Immature natural killer cell (primary cell): ENCODE results near the gene PFKL. TPM values are rescaled to one million over a fixed set of nuclear protein-coding genes. Genes with fewer than 3 reads are reported as not detected.
"Not testable (repeated sequence)": the region's sequence is repeated elsewhere in the genome, so short reads cannot be mapped to it uniquely, and the experiment has no call there.

Source experiments
- DNase-seq, 3 donors: peaks; one replicate each; pipeline ENCODE4 v3.0.0; 2022; ENCODE audit warnings: mixed read lengths in 1 of 3
- H3K27ac Mint-ChIP-seq, 6 donors: one replicate each; pipeline ENCODE4 v1.8.0; 2020; ENCODE audit warnings: mixed read lengths in 6 of 6, mild to moderate bottlenecking in 5 of 6, inconsistent platforms in 4 of 6, moderate library complexity in 3 of 6
- H3K27me3 Mint-ChIP-seq, 3 donors: one replicate each; pipeline ENCODE4 v1.8.0; 2020 to 2021; ENCODE audit warnings: low read depth in 3 of 3, mild to moderate bottlenecking in 3 of 3, mixed read lengths in 3 of 3, moderate library complexity in 3 of 3, inconsistent platforms in 1 of 3
- H3K36me3 Mint-ChIP-seq, 3 donors: one replicate each; pipeline ENCODE4 v1.8.0; 2020; ENCODE audit warnings: mixed read lengths in 3 of 3, inconsistent platforms in 2 of 3, mild to moderate bottlenecking in 2 of 3
- H3K4me1 Mint-ChIP-seq, 2 donors: one replicate each; pipeline ENCODE4 v1.8.0; 2020; ENCODE audit warnings: inconsistent platforms in 2 of 2, mild to moderate bottlenecking in 2 of 2, mixed read lengths in 2 of 2, moderate library complexity in 1 of 2
- H3K4me3 Mint-ChIP-seq, 5 donors: one replicate each; pipeline ENCODE4 v1.8.0; 2020; ENCODE audit warnings: mild to moderate bottlenecking in 5 of 5, mixed read lengths in 5 of 5, inconsistent platforms in 3 of 5, moderate library complexity in 3 of 5
- H3K9me3 Mint-ChIP-seq, 6 donors: one replicate each; pipeline ENCODE4 v1.8.0; 2020; ENCODE audit warnings: mild to moderate bottlenecking in 6 of 6, mixed read lengths in 6 of 6, inconsistent platforms in 4 of 6, moderate library complexity in 3 of 6
- polyA plus RNA-seq, 3 donors: library from polyadenylated mRNA; unstranded; fragments of 300-500 nt; fragmentation: Illumina TruSeq; gene quantifications; one replicate each; pipeline ENCODE4 v1.2.3, GENCODE V29; 2021

PFKL gene
- polyA plus RNA-seq, 3 donors from 2014 or later: 57.9 to 88.8 (median 84.6) TPM

DNA sequence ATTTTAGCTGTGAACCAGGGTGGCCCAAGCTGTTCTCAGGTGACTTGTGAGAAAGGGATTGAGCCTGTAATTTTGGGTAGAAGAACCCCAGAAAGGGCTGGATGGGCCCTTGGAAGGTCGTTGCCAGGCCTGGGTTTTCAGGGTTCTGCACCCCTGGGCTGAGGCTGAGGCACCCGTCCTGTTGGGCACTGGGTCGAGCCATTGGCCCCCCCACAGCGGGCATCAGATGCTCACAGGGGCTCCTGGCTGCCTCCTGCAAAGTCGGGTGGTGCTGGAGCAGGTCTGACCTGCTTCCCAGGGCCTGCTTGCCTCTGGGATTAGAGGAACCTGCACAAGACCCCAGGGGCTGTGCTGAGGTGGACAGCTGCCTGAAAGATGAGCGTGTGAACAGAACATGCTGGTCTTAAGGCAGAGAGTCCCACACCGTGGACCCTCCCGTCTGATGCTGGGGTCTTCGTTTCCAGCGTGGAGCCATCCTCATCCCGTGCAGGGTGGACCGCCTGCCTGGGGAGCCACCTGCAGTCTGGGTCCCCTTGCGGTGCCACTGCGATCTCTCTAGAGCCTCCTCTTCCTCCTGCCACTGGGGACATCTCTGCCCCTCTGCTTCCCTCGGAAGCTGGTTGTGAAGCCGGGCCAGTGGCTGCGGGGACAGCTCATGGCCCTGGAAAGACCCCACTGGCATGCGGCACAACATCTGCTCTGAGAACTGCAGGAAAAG lies 51.8 kb downstream of the PFKL start:
- H3K27me3 Mint-ChIP-seq: peaks cover 2 to 9% (median 8%) of the 10 kb centered on the region in 3 donors
- peaks cover 3 to 18% (median 14%) of the 10 kb centered on the region in 3 donors for H3K36me3 Mint-ChIP-seq
- H3K4me3 Mint-ChIP-seq: peak overlapping the region in 3 of 5 donors; percentile 23 to 91 (median 87)
- H3K9me3 Mint-ChIP-seq: no peaks in the 10 kb centered on the region
- peaks cover 48 to 49% of the 10 kb centered on the region in 2 donors for H3K4me1 Mint-ChIP-seq
- no peak overlapping the region for H3K27ac Mint-ChIP-seq
- DNase-seq: no peak

DNA sequence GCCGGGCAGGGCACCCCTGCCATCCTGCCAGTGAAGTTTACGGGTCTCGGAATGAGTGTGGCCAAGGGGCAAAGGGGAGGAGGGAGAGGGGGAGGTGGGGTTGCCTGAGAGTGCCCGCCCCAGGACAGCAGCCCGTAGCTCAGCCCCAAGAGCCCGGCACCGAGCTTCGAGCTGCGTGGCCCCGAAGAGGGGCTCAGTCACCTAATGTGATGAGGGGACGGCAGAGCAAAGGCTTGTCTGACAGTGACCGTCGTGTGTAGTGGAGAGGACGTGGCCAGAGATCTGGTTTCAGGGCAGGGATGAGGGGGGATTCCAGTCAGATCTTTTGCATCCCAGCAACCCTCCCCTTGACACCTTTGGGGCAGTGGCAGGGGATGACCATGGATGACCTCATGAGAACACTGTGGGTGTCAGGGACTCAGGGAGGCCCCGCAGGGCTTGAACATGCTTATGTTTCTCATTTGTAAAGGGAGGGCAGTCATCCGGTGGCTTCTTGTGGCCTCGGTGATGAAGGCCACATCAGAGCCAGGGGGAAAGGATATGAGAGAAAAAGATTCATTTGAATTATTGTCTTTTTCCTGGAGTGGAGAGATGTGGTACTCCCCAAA lies 52.5 kb downstream of the PFKL start:
- peaks cover 50 to 51% of the 10 kb centered on the region in 2 donors for H3K4me1 Mint-ChIP-seq
- H3K36me3 Mint-ChIP-seq: peaks cover 3 to 18% (median 17%) of the 10 kb centered on the region in 3 donors
- H3K27ac Mint-ChIP-seq: peak overlapping the region; percentile 40 to 75 (median 54)
- H3K9me3 Mint-ChIP-seq: no peaks in the 10 kb centered on the region
- peak overlapping the region; percentile 87 to 95 (median 91) for H3K4me3 Mint-ChIP-seq
- H3K27me3 Mint-ChIP-seq: peaks cover 2 to 9% (median 5%) of the 10 kb centered on the region in 3 donors
- peak; percentile 35 to 50 (median 43) for DNase-seq

DNA sequence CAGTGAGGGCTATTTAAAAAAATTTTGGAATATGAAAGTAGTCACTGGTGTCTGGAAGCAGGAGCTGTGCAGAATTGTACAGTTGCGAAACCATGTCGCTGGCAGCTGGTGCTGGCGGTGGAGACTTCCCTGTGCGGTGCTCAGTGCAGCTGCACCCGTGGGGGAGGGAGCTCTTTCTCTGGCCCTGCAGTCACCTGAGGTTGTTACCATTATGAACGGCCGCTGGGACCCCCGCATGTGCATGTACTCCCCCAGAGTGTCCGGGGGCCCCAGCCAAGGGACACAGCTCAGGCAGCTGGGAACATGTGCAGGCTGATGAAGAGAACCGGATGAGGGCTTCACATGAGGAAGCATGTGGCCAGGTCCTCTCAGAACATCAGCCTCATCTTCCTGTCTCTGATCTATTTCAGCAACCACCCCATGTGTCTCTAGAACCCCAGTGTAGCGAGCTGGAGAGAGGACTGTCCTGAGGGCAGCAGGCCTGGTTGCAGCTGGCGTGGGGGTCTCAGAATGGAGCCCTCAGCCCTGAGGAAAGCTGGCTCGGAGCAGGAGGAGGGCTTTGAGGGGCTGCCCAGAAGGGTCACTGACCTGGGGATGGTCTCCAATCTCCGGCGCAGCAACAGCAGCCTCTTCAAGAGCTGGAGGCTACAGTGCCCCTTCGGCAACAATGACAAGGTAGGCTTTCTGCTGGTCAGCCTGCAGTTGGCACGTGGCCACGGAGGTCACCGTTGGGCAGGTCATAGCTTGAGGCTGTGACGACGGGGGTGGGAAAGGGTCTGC lies 53.5 kb downstream of the PFKL start, which contains the start of gene TRPM2:
Gene TRPM2 (plus strand): TSS at position 431 of the 780 bp plus-strand sequence. CDS start 80 bp downstream, at position 511.
- no peaks in the 10 kb centered on the region for H3K9me3 Mint-ChIP-seq

DNA sequence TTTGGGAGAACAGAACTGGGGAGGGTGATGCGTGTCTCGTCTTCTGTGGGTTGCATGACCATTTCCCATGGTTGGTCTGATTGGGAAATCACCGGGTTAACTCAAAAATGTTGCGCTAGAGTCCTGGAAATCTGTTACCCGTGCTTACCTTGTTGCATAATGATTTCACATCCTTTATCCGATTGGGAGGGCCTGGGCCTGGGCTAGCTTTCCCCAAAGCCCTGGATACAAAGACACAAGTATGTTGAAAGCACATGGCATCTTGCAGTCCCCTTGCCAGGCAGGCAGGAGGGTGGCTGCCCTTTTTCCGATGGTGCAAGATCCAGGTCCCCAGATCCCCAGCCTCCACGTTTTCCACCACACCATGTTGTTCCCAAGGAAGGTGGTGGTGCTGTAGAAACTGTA lies 54.1 kb downstream of the PFKL start:
- Mint-ChIP-seq H3K4me1 (peaks cover 50 to 51% of the 10 kb centered on the region in 2 donors), H3K9me3 (no peaks in the 10 kb centered on the region), H3K36me3 (peaks cover 8 to 30% (median 29%) of the 10 kb centered on the region in 3 donors), H3K27ac (peak overlapping the region in 4 of 6 donors; percentile 7 to 75 (median 56)), H3K27me3 (peaks cover 0 to 9% (median 2%) of the 10 kb centered on the region in 3 donors), H3K4me3 (peak overlapping the region; percentile 87 to 95 (median 91))
- no peak for DNase-seq

More for the DNA sequence above, 53.5 kb downstream of the PFKL start, which contains the start of gene TRPM2:
- H3K27me3 Mint-ChIP-seq: peaks cover 2 to 9% (median 2%) of the 10 kb centered on the region in 3 donors
- peaks cover 5 to 24% (median 23%) of the 10 kb centered on the region in 3 donors for H3K36me3 Mint-ChIP-seq
- peak within 1 kb of the TSS; percentile 65 to 82 (median 74) for H3K27ac Mint-ChIP-seq
- H3K4me3 Mint-ChIP-seq: peak within 1 kb of the TSS; percentile 87 to 95 (median 91)
- DNase-seq: peak; percentile 44 to 51 (median 50)
- peaks cover 50 to 51% of the 10 kb centered on the region in 2 donors for H3K4me1 Mint-ChIP-seq

DNA sequence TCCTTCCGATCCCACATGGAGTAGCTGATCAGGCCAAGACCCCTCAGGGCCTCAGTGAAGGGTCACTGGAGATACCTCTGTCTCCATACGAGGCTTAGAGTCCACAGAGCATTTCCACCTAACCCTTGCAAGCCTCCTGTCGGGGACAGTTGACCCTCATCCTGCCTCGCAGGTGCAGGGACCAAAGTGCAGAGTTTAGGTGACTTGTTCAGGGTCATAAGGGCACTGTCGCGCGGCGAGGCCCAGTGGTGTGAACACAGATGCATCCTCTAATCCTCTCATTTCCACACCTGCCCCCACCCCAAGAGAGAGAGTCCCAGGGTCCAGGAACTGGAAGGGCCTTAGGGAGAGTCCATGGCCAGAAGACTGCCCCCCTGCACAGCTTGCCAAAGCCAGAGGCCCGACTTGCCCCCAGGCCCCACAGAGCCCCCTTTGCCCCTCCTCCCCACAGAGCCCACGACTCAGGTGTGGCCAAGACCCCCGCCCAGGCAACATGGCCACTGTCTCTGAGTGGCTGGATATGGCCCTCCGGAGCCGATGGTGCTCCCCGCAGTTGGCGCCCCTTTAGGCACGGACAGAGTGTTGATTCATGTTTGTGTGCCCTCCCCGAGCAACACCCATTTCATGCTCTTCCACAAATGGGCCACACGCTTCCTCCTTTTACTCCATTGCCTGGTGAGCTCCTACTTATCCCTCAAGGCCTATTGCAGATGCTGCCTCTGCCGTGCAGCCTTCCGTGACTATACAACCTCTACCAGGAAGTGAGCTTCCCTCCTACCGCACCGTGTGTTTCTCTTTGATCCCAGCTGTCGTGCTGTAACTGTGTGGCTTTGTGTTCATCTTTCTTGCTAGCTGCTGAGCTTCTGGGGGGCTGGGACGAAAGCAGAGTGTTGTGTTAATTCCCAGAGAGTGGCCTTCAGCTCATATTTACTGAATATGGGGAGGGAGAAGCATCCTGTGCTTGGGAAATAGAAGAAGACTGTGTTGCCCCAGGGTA lies 55.2 kb downstream of the PFKL start:
- Mint-ChIP-seq H3K27me3 (peaks cover 0 to 8% (median 2%) of the 10 kb centered on the region in 3 donors), H3K4me1 (peaks cover 51 to 54% of the 10 kb centered on the region in 2 donors)

DNA sequence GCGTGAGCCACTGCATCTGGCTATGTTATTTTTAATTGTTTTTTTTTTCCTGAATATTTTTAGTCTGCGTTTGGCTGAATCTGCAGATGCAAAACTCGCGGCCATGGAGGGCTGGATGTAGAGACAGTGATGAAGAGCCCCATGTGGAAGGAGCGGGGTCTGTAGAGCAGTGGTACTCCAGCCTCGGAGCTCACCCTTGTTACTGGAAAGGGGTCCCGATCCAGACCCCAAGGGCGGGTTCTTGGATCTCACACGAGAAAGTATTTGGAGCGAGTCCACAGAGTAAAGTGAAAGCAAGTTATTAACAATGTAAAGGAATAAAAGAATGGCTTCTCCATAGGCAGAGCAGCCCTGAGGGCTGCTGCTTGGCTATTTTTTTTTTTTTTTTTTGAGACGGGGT lies 56.3 kb downstream of the PFKL start:
- Mint-ChIP-seq H3K4me3 (peak overlapping the region in 1 of 5 donors; percentile 30), H3K27me3 (peaks cover 0 to 6% (median 2%) of the 10 kb centered on the region in 3 donors), H3K36me3 (peaks cover 11 to 34% (median 32%) of the 10 kb centered on the region in 3 donors), H3K9me3 (no peaks in the 10 kb centered on the region), H3K4me1 (peaks cover 55 to 63% of the 10 kb centered on the region in 2 donors), H3K27ac (no peak overlapping the region)
- no peak for DNase-seq

More for the DNA sequence above, 55.2 kb downstream of the PFKL start:
- DNase-seq: no peak
- H3K9me3 Mint-ChIP-seq: no peaks in the 10 kb centered on the region
- peaks cover 11 to 34% (median 32%) of the 10 kb centered on the region in 3 donors for H3K36me3 Mint-ChIP-seq
- peak overlapping the region; percentile 87 to 95 (median 91) for H3K4me3 Mint-ChIP-seq
- H3K27ac Mint-ChIP-seq: peak overlapping the region in 2 of 6 donors; percentile 42 to 82

DNA sequence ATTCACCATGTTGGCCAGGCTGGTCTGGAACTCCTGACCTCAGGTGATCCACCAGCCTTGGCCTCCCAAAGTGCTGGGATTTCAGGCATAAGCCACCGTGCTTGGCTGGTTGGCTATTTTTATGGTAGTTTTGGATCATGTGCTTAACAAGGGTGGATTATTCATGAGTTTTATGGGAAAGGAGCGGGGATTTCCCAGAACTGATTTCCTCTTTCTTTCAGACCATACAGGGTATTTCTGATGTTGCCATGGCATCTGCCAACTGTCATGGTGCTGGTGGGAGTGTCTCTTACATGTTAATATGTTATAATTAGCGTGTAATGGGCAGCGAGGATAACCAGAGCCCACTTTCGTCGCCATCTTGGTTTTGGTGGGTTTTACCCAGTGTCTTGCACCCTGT lies 56.8 kb downstream of the PFKL start:
- peaks cover 0 to 6% (median 0%) of the 10 kb centered on the region in 3 donors for H3K27me3 Mint-ChIP-seq
- DNase-seq: no peak
- H3K4me1 Mint-ChIP-seq: peaks cover 52 to 63% of the 10 kb centered on the region in 2 donors
- H3K4me3 Mint-ChIP-seq: peak overlapping the region in 1 of 5 donors; percentile 20
- peaks cover 11 to 34% (median 32%) of the 10 kb centered on the region in 3 donors for H3K36me3 Mint-ChIP-seq
- no peaks in the 10 kb centered on the region for H3K9me3 Mint-ChIP-seq
- H3K27ac Mint-ChIP-seq: no peak overlapping the region

DNA sequence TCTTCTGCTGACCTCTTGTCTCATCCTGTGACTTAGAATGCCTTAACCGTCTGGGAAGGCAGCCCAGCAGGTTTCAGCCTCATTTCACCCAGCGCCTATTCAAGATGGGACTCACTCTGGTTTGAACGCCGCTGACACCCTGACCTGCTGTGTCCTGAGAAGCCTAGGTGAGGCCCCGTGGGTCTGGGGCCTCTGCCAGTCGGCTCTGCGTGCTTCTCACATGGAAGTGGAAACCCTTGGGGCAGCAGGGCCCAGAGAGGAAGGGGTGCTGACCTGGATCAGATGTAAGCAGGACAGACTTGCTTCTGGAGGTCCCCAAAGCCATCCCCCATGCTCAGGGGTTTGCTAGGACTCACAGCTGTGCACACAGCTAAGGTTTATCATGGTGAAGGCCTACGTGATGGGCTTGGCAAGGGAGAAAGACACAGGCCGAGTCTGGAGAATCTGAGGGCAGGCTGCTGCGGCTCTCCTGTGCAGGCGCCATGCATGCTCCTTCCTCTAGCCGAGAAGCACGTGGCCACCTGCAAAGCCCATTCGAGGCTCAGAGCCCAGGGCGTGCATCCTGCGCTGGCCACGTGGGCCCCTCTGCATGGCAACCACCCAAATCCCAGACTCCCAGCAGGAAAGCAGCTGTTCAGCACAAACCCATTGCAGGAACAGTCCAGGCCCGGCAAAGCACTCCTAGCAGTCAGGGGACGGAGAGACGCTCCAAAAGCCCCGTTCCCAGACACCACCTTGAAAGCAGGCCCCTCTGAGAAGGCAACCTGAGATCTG lies 57.4 kb downstream of the PFKL start:
- DNase-seq: no peak
- Mint-ChIP-seq H3K36me3 (peaks cover 11 to 34% (median 32%) of the 10 kb centered on the region in 3 donors), H3K27ac (no peak overlapping the region), H3K4me1 (peaks cover 48 to 58% of the 10 kb centered on the region in 2 donors), H3K9me3 (no peaks in the 10 kb centered on the region), H3K27me3 (peaks cover 0 to 6% (median 0%) of the 10 kb centered on the region in 3 donors), H3K4me3 (no peak overlapping the region)

DNA sequence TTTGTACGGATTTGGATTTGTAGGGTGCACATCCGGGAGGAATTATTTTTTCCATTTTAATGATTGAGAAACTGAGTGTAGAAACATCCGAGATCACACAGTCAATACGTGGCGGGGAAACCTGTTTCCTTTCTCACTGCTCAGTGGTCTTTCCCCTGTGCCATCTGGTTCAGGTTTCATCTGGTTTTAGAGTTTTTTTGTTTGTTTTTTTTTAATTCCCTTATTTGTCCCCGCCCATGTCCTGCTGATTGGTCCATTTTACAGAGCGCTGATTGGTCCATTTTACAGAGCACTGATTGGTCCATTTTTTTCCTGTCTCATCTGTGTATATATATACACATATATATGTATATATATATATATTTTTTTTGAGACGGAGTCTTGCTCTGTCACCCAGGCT lies 59.5 kb downstream of the PFKL start:
- Mint-ChIP-seq H3K9me3 (peaks cover 0 to 9% (median 2%) of the 10 kb centered on the region in 6 donors), H3K4me1 (peaks cover 35 to 37% of the 10 kb centered on the region in 2 donors), H3K27ac (no peak overlapping the region), H3K27me3 (peaks cover 0 to 2% (median 0%) of the 10 kb centered on the region in 3 donors), H3K4me3 (no peak overlapping the region), H3K36me3 (peaks cover 17 to 43% (median 40%) of the 10 kb centered on the region in 3 donors)
- DNase-seq: no peak

DNA sequence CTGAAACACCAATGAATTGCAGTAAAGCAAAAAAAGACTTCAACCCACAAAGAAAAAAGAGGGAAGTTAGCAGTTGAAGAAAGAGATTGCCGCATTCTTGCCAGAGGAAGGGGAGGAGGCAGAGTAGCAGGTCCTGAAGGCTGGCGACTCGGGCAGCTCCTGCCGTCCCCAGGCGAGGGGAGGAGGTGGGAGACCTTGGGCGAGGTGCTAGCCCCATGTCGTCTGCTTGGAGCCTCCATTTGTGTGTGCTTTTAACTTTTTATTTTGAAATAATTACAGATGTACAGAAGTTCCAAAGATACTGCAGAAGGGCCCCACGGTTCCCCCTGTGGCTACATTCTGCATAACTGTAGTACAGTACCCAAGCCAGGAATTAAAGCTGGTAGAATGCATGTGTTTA lies 60.3 kb downstream of the PFKL start:
- Mint-ChIP-seq H3K4me3 (peak overlapping the region in 1 of 5 donors; percentile 59), H3K9me3 (peaks cover 0 to 9% (median 2%) of the 10 kb centered on the region in 6 donors), H3K36me3 (peaks cover 17 to 43% (median 33%) of the 10 kb centered on the region in 3 donors), H3K27me3 (peaks cover 0 to 2% (median 0%) of the 10 kb centered on the region in 3 donors), H3K4me1 (peaks cover 27 to 29% of the 10 kb centered on the region in 2 donors), H3K27ac (peak overlapping the region in 1 of 6 donors; percentile 35)
- DNase-seq: no peak

DNA sequence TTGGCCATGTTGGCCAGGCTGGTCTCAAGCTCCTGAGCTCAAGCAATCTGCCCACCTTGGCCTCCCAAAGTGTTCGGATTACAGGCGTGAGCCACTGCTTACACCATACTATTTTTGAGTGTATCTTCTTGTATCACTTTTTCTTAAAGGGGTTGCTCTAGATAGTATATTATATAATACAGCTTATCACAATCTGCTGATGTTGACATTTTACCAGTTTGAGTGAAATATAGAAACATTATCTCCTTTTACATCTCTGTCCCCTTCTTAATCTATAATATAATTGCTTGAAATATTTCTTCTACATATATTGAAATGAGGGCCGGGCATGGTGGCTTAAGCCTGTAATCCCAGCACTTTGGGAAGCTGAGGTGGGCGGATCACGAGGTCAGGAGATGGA lies 62.0 kb downstream of the PFKL start:
- H3K9me3 Mint-ChIP-seq, DNase-seq, H3K4me3 Mint-ChIP-seq, H3K27ac Mint-ChIP-seq, H3K27me3 Mint-ChIP-seq: not testable (repeated sequence)
- H3K4me1 Mint-ChIP-seq: peaks cover 13 to 17% of the 10 kb centered on the region in 2 donors
- H3K36me3 Mint-ChIP-seq: peaks cover 14 to 27% (median 23%) of the 10 kb centered on the region in 3 donors
